ENCODE data around the gene PDPK1. TPM values are rescaled to one million over a fixed set of nuclear protein-coding genes. Genes with fewer than 3 reads are reported as not detected.
"Not testable (repeated sequence)": the region's sequence is repeated elsewhere in the genome, so short reads cannot be mapped to it uniquely, and the experiment has no call there.

Gene PDPK1
- total RNA-seq, 1 experiment from 2014 or later, result 69.8 TPM

DNA sequence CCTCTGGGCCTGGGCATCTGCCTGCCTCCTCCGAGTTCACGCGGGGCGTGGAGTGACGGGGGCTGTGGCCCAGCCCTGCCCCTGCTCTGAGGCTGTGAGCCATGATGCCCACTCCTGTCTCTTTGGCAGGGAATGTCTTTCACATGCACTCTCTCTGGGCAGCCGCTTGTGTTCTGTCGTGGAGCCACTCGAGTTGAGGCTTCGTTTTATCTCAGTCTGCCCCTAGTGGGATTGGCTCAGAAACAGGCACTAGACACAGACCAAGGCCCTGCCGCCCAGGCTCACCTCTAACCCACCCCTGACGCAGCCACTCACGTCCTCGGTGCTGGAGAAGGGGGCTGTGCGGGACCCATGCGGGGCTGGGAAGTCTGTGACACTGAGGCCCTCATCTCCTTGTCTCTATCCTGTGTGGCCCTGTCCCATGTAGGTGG, 77.0 kb downstream of the PDPK1 start:
- no peaks in the 10 kb centered on the region for H3K27me3 Mint-ChIP-seq (ENCODE audit: insufficient read depth, unreplicated experiment)
- ChIA-PET POLR2A (no interaction called here), CTCF (no interaction called here)
- Histone ChIP-seq H3K27me3 (replicated peaks; ENCODE audit: control insufficient read depth, insufficient read depth, low read length) (no peaks in the 10 kb centered on the region), H3K9me3 (no peaks in the 10 kb centered on the region), H3K36me3 (ENCODE audit: control insufficient read depth, insufficient read depth, low read length) (no peaks in the 10 kb centered on the region), H3K4me1 (no peaks in the 10 kb centered on the region), H3K4me3 (ENCODE audit: low read depth, low read length) (no peak overlapping the region)
- intact Hi-C loops (cut with micrococcal nuclease; ENCODE audit: unreplicated experiment), result no loop called here
- TF ChIP-seq, protein P1, sequence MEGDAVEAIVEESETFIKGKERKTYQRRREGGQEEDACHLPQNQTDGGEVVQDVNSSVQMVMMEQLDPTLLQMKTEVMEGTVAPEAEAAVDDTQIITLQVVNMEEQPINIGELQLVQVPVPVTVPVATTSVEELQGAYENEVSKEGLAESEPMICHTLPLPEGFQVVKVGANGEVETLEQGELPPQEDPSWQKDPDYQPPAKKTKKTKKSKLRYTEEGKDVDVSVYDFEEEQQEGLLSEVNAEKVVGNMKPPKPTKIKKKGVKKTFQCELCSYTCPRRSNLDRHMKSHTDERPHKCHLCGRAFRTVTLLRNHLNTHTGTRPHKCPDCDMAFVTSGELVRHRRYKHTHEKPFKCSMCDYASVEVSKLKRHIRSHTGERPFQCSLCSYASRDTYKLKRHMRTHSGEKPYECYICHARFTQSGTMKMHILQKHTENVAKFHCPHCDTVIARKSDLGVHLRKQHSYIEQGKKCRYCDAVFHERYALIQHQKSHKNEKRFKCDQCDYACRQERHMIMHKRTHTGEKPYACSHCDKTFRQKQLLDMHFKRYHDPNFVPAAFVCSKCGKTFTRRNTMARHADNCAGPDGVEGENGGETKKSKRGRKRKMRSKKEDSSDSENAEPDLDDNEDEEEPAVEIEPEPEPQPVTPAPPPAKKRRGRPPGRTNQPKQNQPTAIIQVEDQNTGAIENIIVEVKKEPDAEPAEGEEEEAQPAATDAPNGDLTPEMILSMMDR (IDR thresholded peaks at IDR 0.05; ENCODE audit: insufficient read depth in 1 of 2, low read depth in 1 of 2, low read length in 1 of 2, severe bottlenecking in 1 of 2, unreplicated experiment in 1 of 2), result no peak
- no peak overlapping the region for H3K4me3 Mint-ChIP-seq (ENCODE audit: unreplicated experiment)
- DNase-seq, result no peak
- no peaks in the 10 kb centered on the region for H3K4me1 Mint-ChIP-seq (ENCODE audit: low read depth, unreplicated experiment)
- H3K36me3 Mint-ChIP-seq (ENCODE audit: insufficient read depth, unreplicated experiment), result peaks cover 18% of the 10 kb centered on the region
- BruUV-seq (replicated peaks), result no TSS peak
- no peaks in the 10 kb centered on the region for H3K9me3 Mint-ChIP-seq (ENCODE audit: unreplicated experiment)
- no peak overlapping the region for H3K27ac Mint-ChIP-seq (ENCODE audit: unreplicated experiment)

DNA sequence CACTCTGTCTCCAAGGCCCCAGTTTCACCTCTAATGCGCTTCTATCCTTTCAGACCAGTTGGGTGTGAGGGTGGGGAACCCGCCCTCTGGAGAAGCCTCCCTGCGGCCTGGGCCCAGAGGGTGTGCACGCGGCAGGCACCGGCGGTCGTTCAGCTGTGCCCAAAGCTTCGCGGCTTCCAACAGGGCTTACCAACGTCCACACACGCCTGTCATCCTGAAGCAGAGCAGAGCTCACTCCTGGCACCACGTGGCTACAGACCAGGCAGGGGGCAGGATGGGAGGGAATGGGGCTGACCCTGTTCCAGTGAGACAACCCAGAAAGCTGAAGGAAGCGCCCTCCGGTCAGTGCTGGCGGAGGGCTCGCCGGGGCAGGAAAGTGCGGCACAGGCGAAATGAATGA, 81.1 kb downstream of the PDPK1 start:
- BruUV-seq (replicated peaks); H3K36me3 Mint-ChIP-seq (ENCODE audit: insufficient read depth, unreplicated experiment); H3K36me3 ChIP-seq (ENCODE audit: control insufficient read depth, insufficient read depth, low read length); H3K4me1 Mint-ChIP-seq (ENCODE audit: low read depth, unreplicated experiment); H3K9me3 ChIP-seq; H3K27me3 Mint-ChIP-seq (ENCODE audit: insufficient read depth, unreplicated experiment); H3K27me3 ChIP-seq (replicated peaks; ENCODE audit: control insufficient read depth, insufficient read depth, low read length); H3K4me1 ChIP-seq; POLR2A ChIA-PET; H3K4me3 Mint-ChIP-seq (ENCODE audit: unreplicated experiment); H3K4me3 ChIP-seq (ENCODE audit: low read depth, low read length); H3K27ac Mint-ChIP-seq (ENCODE audit: unreplicated experiment); H3K9me3 Mint-ChIP-seq (ENCODE audit: unreplicated experiment); DNase-seq; intact Hi-C loops (cut with micrococcal nuclease; ENCODE audit: unreplicated experiment); CTCF ChIA-PET: not testable (repeated sequence)

DNA sequence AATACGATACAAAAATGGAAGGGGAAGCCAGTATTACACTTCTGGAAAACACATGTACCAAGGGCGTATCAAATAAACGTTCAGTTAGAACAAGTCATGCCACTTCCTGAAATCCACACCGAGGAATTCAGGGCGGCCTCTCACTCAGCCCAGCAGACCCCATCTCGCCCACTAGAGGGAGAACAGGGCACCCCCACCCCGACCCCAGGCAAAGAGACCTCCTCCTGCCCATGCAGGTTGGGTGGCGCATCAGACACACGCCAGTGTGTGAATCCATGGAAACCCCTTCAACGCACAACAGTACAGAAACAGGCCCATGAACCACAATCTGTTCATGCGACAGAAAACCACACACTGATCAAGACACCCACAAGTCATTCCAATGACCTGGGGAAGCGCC, 81.8 kb downstream of the PDPK1 start:
- H3K36me3 ChIP-seq (ENCODE audit: control insufficient read depth, insufficient read depth, low read length); H3K27ac Mint-ChIP-seq (ENCODE audit: unreplicated experiment); H3K27me3 ChIP-seq (replicated peaks; ENCODE audit: control insufficient read depth, insufficient read depth, low read length); H3K27me3 Mint-ChIP-seq (ENCODE audit: insufficient read depth, unreplicated experiment); BruUV-seq (replicated peaks); H3K9me3 ChIP-seq; H3K36me3 Mint-ChIP-seq (ENCODE audit: insufficient read depth, unreplicated experiment); intact Hi-C loops (cut with micrococcal nuclease; ENCODE audit: unreplicated experiment); CTCF ChIA-PET; H3K9me3 Mint-ChIP-seq (ENCODE audit: unreplicated experiment); H3K4me1 ChIP-seq; H3K4me3 ChIP-seq (ENCODE audit: low read depth, low read length); POLR2A ChIA-PET; H3K4me3 Mint-ChIP-seq (ENCODE audit: unreplicated experiment); H3K4me1 Mint-ChIP-seq (ENCODE audit: low read depth, unreplicated experiment): not testable (repeated sequence)
- peak in 1 of 2 experiments; percentile 33 for DNase-seq

GRCh38 chr16:2620870-2621269, 83.0 kb downstream of the PDPK1 start:
- H3K27me3 ChIP-seq (replicated peaks; ENCODE audit: control insufficient read depth, insufficient read depth, low read length); H3K36me3 Mint-ChIP-seq (ENCODE audit: insufficient read depth, unreplicated experiment); H3K4me3 ChIP-seq (ENCODE audit: low read depth, low read length); H3K9me3 Mint-ChIP-seq (ENCODE audit: unreplicated experiment); H3K4me1 ChIP-seq; H3K4me3 Mint-ChIP-seq (ENCODE audit: unreplicated experiment); H3K4me1 Mint-ChIP-seq (ENCODE audit: low read depth, unreplicated experiment); intact Hi-C loops (cut with micrococcal nuclease; ENCODE audit: unreplicated experiment); BruUV-seq (replicated peaks); H3K27ac Mint-ChIP-seq (ENCODE audit: unreplicated experiment); DNase-seq; H3K36me3 ChIP-seq (ENCODE audit: control insufficient read depth, insufficient read depth, low read length); POLR2A ChIA-PET; H3K27me3 Mint-ChIP-seq (ENCODE audit: insufficient read depth, unreplicated experiment); CTCF ChIA-PET; H3K9me3 ChIP-seq: not testable (repeated sequence)

GRCh38 chr16:2621395-2621794, 83.6 kb downstream of the PDPK1 start:
- H3K27me3 ChIP-seq (replicated peaks; ENCODE audit: control insufficient read depth, insufficient read depth, low read length); H3K9me3 ChIP-seq; POLR2A ChIA-PET; H3K4me3 ChIP-seq (ENCODE audit: low read depth, low read length); H3K36me3 Mint-ChIP-seq (ENCODE audit: insufficient read depth, unreplicated experiment); H3K4me1 ChIP-seq; H3K27ac Mint-ChIP-seq (ENCODE audit: unreplicated experiment); H3K36me3 ChIP-seq (ENCODE audit: control insufficient read depth, insufficient read depth, low read length); DNase-seq; intact Hi-C loops (cut with micrococcal nuclease; ENCODE audit: unreplicated experiment); H3K4me1 Mint-ChIP-seq (ENCODE audit: low read depth, unreplicated experiment); H3K4me3 Mint-ChIP-seq (ENCODE audit: unreplicated experiment); BruUV-seq (replicated peaks); H3K9me3 Mint-ChIP-seq (ENCODE audit: unreplicated experiment); H3K27me3 Mint-ChIP-seq (ENCODE audit: insufficient read depth, unreplicated experiment); CTCF ChIA-PET: not testable (repeated sequence)

- H3K4me1 ChIP-seq; H3K4me3 Mint-ChIP-seq (ENCODE audit: unreplicated experiment); H3K36me3 Mint-ChIP-seq (ENCODE audit: insufficient read depth, unreplicated experiment); H3K9me3 Mint-ChIP-seq (ENCODE audit: unreplicated experiment); H3K36me3 ChIP-seq (ENCODE audit: control insufficient read depth, insufficient read depth, low read length); CTCF ChIA-PET; POLR2A ChIA-PET; H3K4me1 Mint-ChIP-seq (ENCODE audit: low read depth, unreplicated experiment); H3K27ac Mint-ChIP-seq (ENCODE audit: unreplicated experiment); H3K4me3 ChIP-seq (ENCODE audit: low read depth, low read length); H3K27me3 ChIP-seq (replicated peaks; ENCODE audit: control insufficient read depth, insufficient read depth, low read length); BruUV-seq (replicated peaks); DNase-seq; H3K27me3 Mint-ChIP-seq (ENCODE audit: insufficient read depth, unreplicated experiment); H3K9me3 ChIP-seq; intact Hi-C loops (cut with micrococcal nuclease; ENCODE audit: unreplicated experiment): not testable (repeated sequence)
Observed at GRCh38 chr16:2627075-2627474, 89.3 kb downstream of the PDPK1 start.

DNA sequence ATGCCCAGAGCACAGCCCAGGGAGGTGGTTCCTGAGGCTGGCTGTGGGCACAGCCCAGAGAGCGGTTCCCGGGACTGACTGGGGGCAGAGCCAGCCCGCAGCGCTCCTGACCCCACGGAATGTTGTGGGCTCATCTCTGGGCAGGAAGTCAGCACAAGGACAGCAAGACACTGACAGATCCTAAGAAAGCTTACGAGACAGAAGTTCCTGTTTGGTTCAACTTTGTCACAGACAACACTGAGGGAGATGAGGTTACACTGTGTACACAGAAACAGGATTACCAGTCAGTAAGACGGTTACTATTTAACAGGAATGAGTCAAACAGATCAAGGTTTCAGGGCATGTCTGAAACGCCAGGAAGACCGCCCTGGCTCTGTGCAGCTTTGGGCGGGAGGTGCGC, 93.4 kb downstream of the PDPK1 start:
- H3K36me3 ChIP-seq (ENCODE audit: control insufficient read depth, insufficient read depth, low read length); H3K27me3 Mint-ChIP-seq (ENCODE audit: insufficient read depth, unreplicated experiment); BruUV-seq (replicated peaks); H3K27me3 ChIP-seq (replicated peaks; ENCODE audit: control insufficient read depth, insufficient read depth, low read length); H3K9me3 Mint-ChIP-seq (ENCODE audit: unreplicated experiment); H3K4me3 ChIP-seq (ENCODE audit: low read depth, low read length); DNase-seq; H3K4me1 ChIP-seq; CTCF ChIA-PET; H3K4me1 Mint-ChIP-seq (ENCODE audit: low read depth, unreplicated experiment); H3K9me3 ChIP-seq; H3K36me3 Mint-ChIP-seq (ENCODE audit: insufficient read depth, unreplicated experiment); H3K27ac Mint-ChIP-seq (ENCODE audit: unreplicated experiment); POLR2A ChIA-PET; intact Hi-C loops (cut with micrococcal nuclease; ENCODE audit: unreplicated experiment); H3K4me3 Mint-ChIP-seq (ENCODE audit: unreplicated experiment): not testable (repeated sequence)

Data from Caco-2 (cell line).